RWPE2 (cell line): Measurements from ENCODE around the gene HTRA2.

ENCODE experiments used
- ATAC-seq: fragments of 200-7000 bp; cut with Tn5 transposase; 3 replicates; pipeline ENCODE4 v1.9.1; 2021; ENCODE audit warnings: low read depth
- DNase-seq: peaks from one replicate; pipeline ENCODE4 v3.0.0-alpha.2; 2020; ENCODE audit warnings: low spot score
- H3K27ac ChIP-seq: fragments of 450-650 bp; 2 replicates; pipeline ENCODE4 v1.5.1; 2017; ENCODE audit warnings: mild to moderate bottlenecking; ENCODE audit not compliant: poor library complexity, severe bottlenecking
- H3K27me3 ChIP-seq: fragments of 250-450 bp; sonication (Bioruptor Pico); 2 replicates; pipeline ENCODE4 v1.5.1; 2021; ENCODE audit warnings: mild to moderate bottlenecking, moderate library complexity; ENCODE audit not compliant: insufficient read depth, poor library complexity, severe bottlenecking
- H3K36me3 ChIP-seq: fragments of 250-450 bp; sonication (Bioruptor Pico); 2 replicates; pipeline ENCODE4 v1.5.1; 2020; ENCODE audit warnings: low read depth, mild to moderate bottlenecking, moderate library complexity
- H3K4me1 ChIP-seq: fragments of 250-450 bp; sonication (Bioruptor Pico); 2 replicates; pipeline ENCODE4 v1.5.1; 2021; ENCODE audit warnings: mild to moderate bottlenecking, moderate library complexity; ENCODE audit not compliant: insufficient read depth, poor library complexity, severe bottlenecking
- H3K4me3 ChIP-seq: fragments of 250-450 bp; sonication (Bioruptor Pico); 2 replicates; pipeline ENCODE4 v1.5.1; 2021; ENCODE audit warnings: mild to moderate bottlenecking, moderate library complexity; ENCODE audit not compliant: severe bottlenecking
- H3K9me3 ChIP-seq: fragments of 250-450 bp; sonication (Bioruptor Pico); 2 replicates; pipeline ENCODE4 v1.5.1; 2021; ENCODE audit warnings: mild to moderate bottlenecking, moderate library complexity; ENCODE audit not compliant: severe bottlenecking
- CTCF ChIP-seq: fragments of 450-650 bp; IDR thresholded peaks from one replicate; pipeline ENCODE4 v1.5.1; 2017; ENCODE audit warnings: mild to moderate bottlenecking, moderate library complexity; ENCODE audit not compliant: poor library complexity, severe bottlenecking

The HTRA2 gene

GRCh38 chr2:74573747-74574562, 44.2 kb downstream of the HTRA2 start:
- no peaks in the 10 kb centered on the region for H3K27me3 ChIP-seq
- no peaks in the 10 kb centered on the region for H3K9me3 ChIP-seq
- ATAC-seq, result peak; percentile 98
- H3K4me3 ChIP-seq, result no peak overlapping the region
- H3K4me1 ChIP-seq, result peaks cover 14% of the 10 kb centered on the region
- peak overlapping the region; percentile 89 for H3K27ac ChIP-seq
- no peak for TF ChIP-seq CTCF
- DNase-seq, result no peak
- H3K36me3 ChIP-seq, result no peaks in the 10 kb centered on the region

- TF ChIP-seq CTCF, result no peak
- no peak for ATAC-seq
- Histone ChIP-seq H3K4me3 (no peak overlapping the region), H3K27ac (peak overlapping the region; percentile 89), H3K36me3 (no peaks in the 10 kb centered on the region), H3K4me1 (peaks cover 14% of the 10 kb centered on the region), H3K9me3 (no peaks in the 10 kb centered on the region), H3K27me3 (no peaks in the 10 kb centered on the region)
- DNase-seq, result no peak
These were observed 45.6 kb downstream of the HTRA2 start for GRCh38 chr2:74575320-74575719.

- no peak for ATAC-seq
- no peak for TF ChIP-seq CTCF
- Histone ChIP-seq H3K4me3 (no peak overlapping the region), H3K27ac (no peak overlapping the region), H3K27me3 (no peaks in the 10 kb centered on the region), H3K9me3 (no peaks in the 10 kb centered on the region), H3K4me1 (peaks cover 14% of the 10 kb centered on the region), H3K36me3 (no peaks in the 10 kb centered on the region)
- DNase-seq, result no peak
These were observed 46.6 kb downstream of the HTRA2 start for GRCh38 chr2:74576211-74576862.

- ATAC-seq, result no peak
- Histone ChIP-seq H3K27ac (no peak overlapping the region), H3K4me1 (peaks cover 14% of the 10 kb centered on the region), H3K27me3 (no peaks in the 10 kb centered on the region), H3K36me3 (no peaks in the 10 kb centered on the region), H3K9me3 (no peaks in the 10 kb centered on the region), H3K4me3 (no peak overlapping the region)
- TF ChIP-seq CTCF, result no peak
- no peak for DNase-seq
These were observed 47.1 kb downstream of the HTRA2 start for GRCh38 chr2:74576863-74577229.

- no peak overlapping the region for H3K4me3 ChIP-seq
- ATAC-seq (no peak), DNase-seq (no peak)
- no peak overlapping the region for H3K27ac ChIP-seq
- H3K36me3 ChIP-seq, result no peaks in the 10 kb centered on the region
- no peaks in the 10 kb centered on the region for H3K9me3 ChIP-seq
- no peaks in the 10 kb centered on the region for H3K27me3 ChIP-seq
- TF ChIP-seq CTCF, result no peak
- H3K4me1 ChIP-seq, result peaks cover 14% of the 10 kb centered on the region
These were observed 47.7 kb downstream of the HTRA2 start for GRCh38 chr2:74577448-74577847.
